Gastroesophageal sphincter (tissue), 3 donors: ENCODE data around the gene GZMA.

Experiments used
- CTCF ChIP-seq, 4 experiments: fragments of 200-600 bp in 2 of 4; fragments of 450-650 bp in 2 of 4; sonication (generic) in 1 of 4; IDR thresholded peaks; one replicate each; pipeline ENCODE4 v1.5.1; 2017 to 2019; ENCODE audit warnings: antibody characterized with exemption in 4 of 4, mild to moderate bottlenecking in 2 of 4, moderate library complexity in 2 of 4
- EP300 ChIP-seq: sonication (generic); formaldehyde crosslinking; IDR thresholded peaks from one replicate; pipeline ENCODE4 v1.6.1; 2017; ENCODE audit warnings: antibody characterized with exemption, mild to moderate bottlenecking
- POLR2A ChIP-seq, 2 donors: fragments of 450-650 bp; IDR thresholded peaks; one replicate each; pipeline ENCODE4 v1.6.1; 2017; ENCODE audit warnings: antibody characterized with exemption in 2 of 2, mild to moderate bottlenecking in 2 of 2, moderate library complexity in 1 of 2
- POLR2AphosphoS5 ChIP-seq: sonication (generic); formaldehyde crosslinking; IDR thresholded peaks from one replicate; pipeline ENCODE4 v1.6.1; 2017; ENCODE audit warnings: antibody characterized with exemption

- TF ChIP-seq POLR2A (IDR thresholded peaks at IDR 0.05) (no peak), POLR2AphosphoS5 (no peak), CTCF (IDR thresholded peaks at IDR 0.05) (no peak), EP300 (no peak)
Measured at GRCh38 chr5:55114061-55114460, 11.6 kb downstream of the GZMA start.
